HG02870 (cell line): ENCODE measurements around the gene RPS13.
"Not testable (repeated sequence)": the region's sequence is repeated elsewhere in the genome, so short reads cannot be mapped to it uniquely, and the experiment has no call there.

Experiments
- ATAC-seq: cut with Tn5 transposase; IDR thresholded peaks from one replicate; pipeline ENCODE4 v1.9.1; 2021; ENCODE audit warnings: mild to moderate bottlenecking, moderate library complexity; ENCODE audit not compliant: unreplicated experiment

RPS13 gene

GRCh38 chr11:17036666-17037658 is 40.5 kb downstream of the RPS13 start:
- no peak for ATAC-seq

GRCh38 chr11:17034027-17034426 is 43.4 kb downstream of the RPS13 start:
- not testable (repeated sequence) for ATAC-seq

- no peak for ATAC-seq
These were observed 50.9 kb downstream of the RPS13 start for GRCh38 chr11:17026487-17027082.

- no peak for ATAC-seq
These were observed 52.5 kb downstream of the RPS13 start for GRCh38 chr11:17024924-17025323.
